K562 (cell line): ENCODE data around the gene RCOR3.

Source experiments
- ELF1 ChIP-seq: fragments of 200-800 bp; sonication (Bioruptor generic); IDR thresholded peaks from 2 replicates; pipeline ENCODE4 v1.6.1; 2016; ENCODE audit warnings: missing genetic modification characterization, missing compliant biosample characterization
- EP300 ChIP-seq: IDR thresholded peaks from 2 replicates; pipeline ENCODE4 v1.6.1; 2012; ENCODE audit warnings: low read length, improper control_type of control experiment
- GABPA ChIP-seq: fragments of 200-800 bp; sonication (Bioruptor generic); conservative IDR thresholded peaks from 2 replicates; pipeline ENCODE4 v1.6.1; 2016; ENCODE audit warnings: low read depth, missing genetic modification characterization, missing compliant biosample characterization
- NFYB ChIP-seq: IDR thresholded peaks from 2 replicates; pipeline ENCODE4 v1.6.1; 2011; ENCODE audit warnings: mild to moderate bottlenecking, moderate library complexity; ENCODE audit not compliant: insufficient read length; ENCODE audit errors: extremely low read depth
- PREB ChIP-seq: sonication (generic); formaldehyde crosslinking; IDR thresholded peaks from 2 replicates; pipeline ENCODE4 v1.8.1; 2023; ENCODE audit warnings: mild to moderate bottlenecking, missing genetic modification reagents
- REST ChIP-seq, 2 experiments: fragments of 450-650 bp; formaldehyde crosslinking in 1 of 2; IDR thresholded peaks; 2 replicates each; pipeline versions ENCODE4 v1.4.0 to v1.6.1; 2014 to 2020; ENCODE audit warnings: mild to moderate bottlenecking in 2 of 2, borderline replicate concordance in 1 of 2, low read depth in 1 of 2
- TCF7L2 ChIP-seq: fragments of 150-350 bp; IDR thresholded peaks from 2 replicates; pipeline ENCODE4 v1.6.1; 2016; ENCODE audit warnings: low read depth, mild to moderate bottlenecking, low read length, moderate library complexity
- ZNF146 ChIP-seq: IDR thresholded peaks from one replicate; pipeline ENCODE4 v1.6.1; 2018; ENCODE audit warnings: missing compliant biosample characterization; ENCODE audit not compliant: unreplicated experiment

DNA sequence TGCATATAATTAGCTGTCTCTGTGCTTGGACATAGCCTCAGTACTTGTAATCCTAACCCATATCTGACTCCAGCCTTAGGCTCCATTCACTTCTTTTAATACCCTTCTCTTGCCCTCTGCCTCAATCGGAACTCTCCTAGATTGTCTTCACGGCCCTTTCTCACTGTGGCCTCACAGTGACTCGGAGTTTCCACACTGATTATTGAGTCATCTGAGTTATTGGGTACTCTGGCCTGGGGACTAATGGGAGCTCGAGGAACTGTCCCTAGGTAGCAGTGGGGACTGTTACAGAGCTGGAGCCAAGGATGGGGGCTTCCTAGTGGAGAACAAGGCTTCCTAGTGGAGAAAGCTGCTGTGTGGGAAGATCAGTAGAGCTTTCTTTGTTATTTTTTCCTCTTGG, 84.4 kb downstream of the RCOR3 start:
- TF ChIP-seq REST (IDR thresholded peaks at IDR 0.05; ENCODE audit: borderline replicate concordance) (no peak), REST (CRISPR knock-in tag; IDR thresholded peaks at IDR 0.05; ENCODE audit: low read depth) (no peak), NFYB (no peak), PREB (CRISPR knock-in tag) (no peak), TCF7L2 (no peak), GABPA (no peak), ELF1 (tag) (no peak), ZNF146 (CRISPR knock-in tag) (no peak), EP300 (no peak)
